GM21619 (cell line): ENCODE measurements around the gene MYO15B.

Source experiments
- ATAC-seq: cut with Tn5 transposase; IDR thresholded peaks from one replicate; pipeline ENCODE4 v1.9.1; 2021; ENCODE audit not compliant: unreplicated experiment

The MYO15B gene

GRCh38 chr17:75622771-75623273 is 35.2 kb downstream of the MYO15B start:
- no peak for ATAC-seq

- no peak for ATAC-seq
Observed at GRCh38 chr17:75623386-75623785, 35.8 kb downstream of the MYO15B start.

GRCh38 chr17:75624021-75624420 is 36.4 kb downstream of the MYO15B start:
- no peak for ATAC-seq

- no peak for ATAC-seq
Observed at GRCh38 chr17:75624714-75625345, 37.2 kb downstream of the MYO15B start.

- no peak for ATAC-seq
Observed at GRCh38 chr17:75625813-75626486, 38.4 kb downstream of the MYO15B start.

GRCh38 chr17:75626496-75627038 is 39.0 kb downstream of the MYO15B start:
- ATAC-seq: no peak

- no peak for ATAC-seq
Observed at GRCh38 chr17:75627094-75627493, 39.5 kb downstream of the MYO15B start.

GRCh38 chr17:75628425-75628824 is 40.8 kb downstream of the MYO15B start:
- ATAC-seq: no peak

- ATAC-seq: no peak
Observed at GRCh38 chr17:75629157-75629556, 41.6 kb downstream of the MYO15B start.

GRCh38 chr17:75630071-75630917 is 42.7 kb downstream of the MYO15B start:
- no peak for ATAC-seq

GRCh38 chr17:75631353-75631752 is 43.8 kb downstream of the MYO15B start:
- no peak for ATAC-seq

- ATAC-seq: no peak
Observed at GRCh38 chr17:75632428-75632827, 44.8 kb downstream of the MYO15B start.

GRCh38 chr17:75632863-75633485 is 45.4 kb downstream of the MYO15B start, which contains the start of gene SMIM5:
SMIM5 (plus strand) TSS chr17:75633434; CDS start chr17:75640202, 6,768 bp downstream.
- no peak for ATAC-seq

- no peak for ATAC-seq
Observed at GRCh38 chr17:75633486-75634375, 46.1 kb downstream of the MYO15B start.

GRCh38 chr17:75634376-75634740 is 46.8 kb downstream of the MYO15B start:
- no peak for ATAC-seq

- ATAC-seq: no peak
Observed at GRCh38 chr17:75634754-75635609, 47.4 kb downstream of the MYO15B start.

- no peak for ATAC-seq
Observed at GRCh38 chr17:75635610-75636202, 48.1 kb downstream of the MYO15B start.

- no peak for ATAC-seq
Observed at GRCh38 chr17:75636381-75637142, 49.0 kb downstream of the MYO15B start.
